ENCODE data around the gene ZNF211. TPM values are rescaled to one million over a fixed set of nuclear protein-coding genes. Genes with fewer than 3 reads are reported as not detected.

ZNF211 gene
- total and polyA plus RNA-seq, 9 of the 15 experiments (the other 6 are each of a cell fraction or from before 2014, with no cell fraction given) = 1.3 to 11.6 (median 4.5) TPM

GRCh38 chr19:57632987-57633831, at the start of gene ZNF211 (continued):
- no peak for TF ChIP-seq SREBF2 (CRISPR knock-in tag; IDR thresholded peaks at IDR 0.05)
- TF ChIP-seq ZBTB1 (CRISPR knock-in tag; IDR thresholded peaks at IDR 0.05; ENCODE audit: borderline replicate concordance, low read depth) = no peak
- TF ChIP-seq CHCHD3 (CRISPR knock-in tag; IDR thresholded peaks at IDR 0.05) = no peak
- TF ChIP-seq HDAC2 (IDR thresholded peaks at IDR 0.05) = no peak
- no peak for TF ChIP-seq TEAD2 (tag; IDR thresholded peaks at IDR 0.05)
- TF ChIP-seq RNF219 (CRISPR knock-in tag; IDR thresholded peaks at IDR 0.05) = no peak
- no peak for TF ChIP-seq IRF9 (tag; IDR thresholded peaks at IDR 0.05)
- no peak for TF ChIP-seq DNMT1 (IDR thresholded peaks at IDR 0.05)
- TF ChIP-seq BRCA1 (IDR thresholded peaks at IDR 0.05) = no peak
- no peak for TF ChIP-seq BRCA1 (CRISPR knock-in tag; IDR thresholded peaks at IDR 0.05)
- TF ChIP-seq ATF2 (CRISPR knock-in tag; IDR thresholded peaks at IDR 0.05) = no peak
- no peak for TF ChIP-seq KLF10 (CRISPR knock-in tag; IDR thresholded peaks at IDR 0.05)
- TF ChIP-seq SP2 (IDR thresholded peaks at IDR 0.05; ENCODE audit: extremely low read depth, low read depth, low read length, poor library complexity, severe bottlenecking) = peak; percentile 74
- peak; percentile 73; the same call in 1 of the 2 replicates for TF ChIP-seq PHF8 (IDR thresholded peaks at IDR 0.05; ENCODE audit: borderline replicate concordance, low read length)
- no peak for TF ChIP-seq SETDB1 (IDR thresholded peaks at IDR 0.05; ENCODE audit: low read length)
- TF ChIP-seq KLF13 (tag; IDR thresholded peaks at IDR 0.05; ENCODE audit: borderline replicate concordance, low read depth) = no peak
- no peak for TF ChIP-seq TCF7L2 (IDR thresholded peaks at IDR 0.05; ENCODE audit: low read depth, low read length)
- TF ChIP-seq USF2 (CRISPR knock-in tag; IDR thresholded peaks at IDR 0.05) = no peak
- 0 out of 2 replicates have a peak, but pooled peaks have one; percentile 42 for TF ChIP-seq SREBF1 (IDR thresholded peaks at IDR 0.05; ENCODE audit: borderline replicate concordance, low read depth, low read length)
- TF ChIP-seq ZNF449 (CRISPR knock-in tag; IDR thresholded peaks at IDR 0.05) = no peak
- peak; percentile 28; the same call in 1 of the 2 replicates for TF ChIP-seq ZFX (CRISPR knock-in tag; IDR thresholded peaks at IDR 0.05)
- no peak for TF ChIP-seq MAFF (IDR thresholded peaks at IDR 0.05; ENCODE audit: low read length)

Data from K562 (cell line).